ENCODE results near the gene ZBTB7C.

Gene ZBTB7C

DNA sequence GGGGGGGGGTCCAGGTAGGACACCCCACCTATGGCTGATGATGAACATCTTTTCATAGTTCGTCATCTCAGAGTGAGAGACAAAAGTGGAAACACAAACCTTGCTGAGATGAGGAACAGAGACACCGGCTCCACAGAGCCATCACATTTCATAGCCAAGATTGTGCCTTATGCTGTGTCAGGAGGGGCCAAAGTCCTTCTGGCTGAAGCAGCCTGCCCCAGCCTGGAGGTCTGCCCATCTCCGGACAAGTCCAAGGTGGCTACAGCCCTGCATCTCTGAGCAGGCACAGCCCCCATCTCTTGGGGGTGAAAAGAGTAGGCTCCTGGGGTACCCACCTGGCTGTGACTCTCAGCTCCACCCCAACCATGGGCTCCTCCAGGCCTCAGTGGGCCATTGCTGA, 70.3 kb downstream of the ZBTB7C start:
- TF ChIP-seq FOXP2 (optimal IDR thresholded peaks at IDR 0.05; ENCODE audit: borderline replicate concordance, extremely low read depth, extremely low read length, insufficient read depth) = no peak
- TF ChIP-seq REST (IDR thresholded peaks at IDR 0.05; ENCODE audit: insufficient read depth in 1 of 2, low read depth in 2 of 2, low read length in 2 of 2) = no peak
- no peak for TF ChIP-seq POLR2AphosphoS5 (IDR thresholded peaks at IDR 0.05; ENCODE audit: low read depth, low read length)
- TF ChIP-seq SIN3A (IDR thresholded peaks at IDR 0.05; ENCODE audit: borderline replicate concordance, insufficient read depth, low read length) = no peak
- TF ChIP-seq TAF1 (IDR thresholded peaks at IDR 0.05; ENCODE audit: borderline replicate concordance, insufficient read depth, low read length) = no peak

- TF ChIP-seq SIN3A (IDR thresholded peaks at IDR 0.05; ENCODE audit: borderline replicate concordance, insufficient read depth, low read length) (no peak), TAF1 (IDR thresholded peaks at IDR 0.05; ENCODE audit: borderline replicate concordance, insufficient read depth, low read length) (no peak), REST (IDR thresholded peaks at IDR 0.05; ENCODE audit: insufficient read depth in 1 of 2, low read depth in 2 of 2, low read length in 2 of 2) (no peak), FOXP2 (optimal IDR thresholded peaks at IDR 0.05; ENCODE audit: borderline replicate concordance, extremely low read depth, extremely low read length, insufficient read depth) (no peak)
Measured at GRCh38 chr18:48337053-48337452, 72.1 kb downstream of the ZBTB7C start.

DNA sequence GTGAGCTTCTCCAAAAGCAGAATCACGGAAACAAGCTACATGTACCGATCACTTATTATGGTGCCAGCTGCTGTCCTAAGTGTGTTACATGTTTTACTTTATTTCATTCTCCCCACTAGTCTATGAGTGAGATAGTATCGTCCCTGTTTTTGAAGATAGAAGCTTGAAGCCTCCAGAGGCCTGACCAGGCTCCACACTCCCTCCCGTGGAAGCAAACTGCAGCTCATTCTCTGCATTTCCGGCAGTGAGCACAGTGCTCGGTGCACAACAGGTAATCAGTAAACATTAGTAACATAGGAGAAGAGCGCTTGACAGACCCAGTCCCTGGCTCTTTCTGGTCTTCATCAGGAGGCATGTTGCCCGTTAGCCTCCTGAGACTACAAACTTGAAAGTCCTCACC, 72.9 kb downstream of the ZBTB7C start:
- TF ChIP-seq POLR2AphosphoS5 (IDR thresholded peaks at IDR 0.05; ENCODE audit: low read depth, low read length) (no peak), FOXP2 (optimal IDR thresholded peaks at IDR 0.05; ENCODE audit: borderline replicate concordance, extremely low read depth, extremely low read length, insufficient read depth) (no peak), SIN3A (IDR thresholded peaks at IDR 0.05; ENCODE audit: borderline replicate concordance, insufficient read depth, low read length) (no peak), REST (IDR thresholded peaks at IDR 0.05; ENCODE audit: insufficient read depth in 1 of 2, low read depth in 2 of 2, low read length in 2 of 2) (no peak)

- no peak for TF ChIP-seq SIN3A (IDR thresholded peaks at IDR 0.05; ENCODE audit: borderline replicate concordance, insufficient read depth, low read length)
- TF ChIP-seq FOXP2 (optimal IDR thresholded peaks at IDR 0.05; ENCODE audit: borderline replicate concordance, extremely low read depth, extremely low read length, insufficient read depth) = no peak
- TF ChIP-seq TAF1 (IDR thresholded peaks at IDR 0.05; ENCODE audit: borderline replicate concordance, insufficient read depth, low read length) = no peak
- TF ChIP-seq POLR2AphosphoS5 (IDR thresholded peaks at IDR 0.05; ENCODE audit: low read depth, low read length) = no peak
- TF ChIP-seq REST (IDR thresholded peaks at IDR 0.05; ENCODE audit: insufficient read depth in 1 of 2, low read depth in 2 of 2, low read length in 2 of 2) = no peak
Measured at GRCh38 chr18:48335829-48336228, 73.4 kb downstream of the ZBTB7C start.

- TF ChIP-seq TAF1 (IDR thresholded peaks at IDR 0.05; ENCODE audit: borderline replicate concordance, insufficient read depth, low read length) = no peak
- no peak for TF ChIP-seq FOXP2 (optimal IDR thresholded peaks at IDR 0.05; ENCODE audit: borderline replicate concordance, extremely low read depth, extremely low read length, insufficient read depth)
- no peak for TF ChIP-seq REST (IDR thresholded peaks at IDR 0.05; ENCODE audit: insufficient read depth in 1 of 2, low read depth in 2 of 2, low read length in 2 of 2)
- no peak for TF ChIP-seq SIN3A (IDR thresholded peaks at IDR 0.05; ENCODE audit: borderline replicate concordance, insufficient read depth, low read length)
- no peak for TF ChIP-seq POLR2AphosphoS5 (IDR thresholded peaks at IDR 0.05; ENCODE audit: low read depth, low read length)
Measured at GRCh38 chr18:48334845-48335244, 74.3 kb downstream of the ZBTB7C start.
